Fibroblast of pulmonary artery (primary cell): ENCODE data around the gene PRTN3.

ENCODE experiments used
- DNase-seq: peaks from one replicate; pipeline ENCODE4 v3.0.0-alpha.2; 2010; ENCODE audit warnings: low read depth
- H3K4me3 ChIP-seq: replicated peaks from 2 replicates; pipeline ENCODE4 v1.5.1; 2011; ENCODE audit warnings: low read depth, mild to moderate bottlenecking, control low read depth, low read length, moderate library complexity
- TF ChIP-seq, protein P1 (sequence below): IDR thresholded peaks from 2 replicates; pipeline ENCODE4 v1.5.1; 2011; ENCODE audit warnings: mild to moderate bottlenecking, control low read depth, low read length, inconsistent platforms; ENCODE audit errors: missing control alignments

PRTN3 gene

DNA sequence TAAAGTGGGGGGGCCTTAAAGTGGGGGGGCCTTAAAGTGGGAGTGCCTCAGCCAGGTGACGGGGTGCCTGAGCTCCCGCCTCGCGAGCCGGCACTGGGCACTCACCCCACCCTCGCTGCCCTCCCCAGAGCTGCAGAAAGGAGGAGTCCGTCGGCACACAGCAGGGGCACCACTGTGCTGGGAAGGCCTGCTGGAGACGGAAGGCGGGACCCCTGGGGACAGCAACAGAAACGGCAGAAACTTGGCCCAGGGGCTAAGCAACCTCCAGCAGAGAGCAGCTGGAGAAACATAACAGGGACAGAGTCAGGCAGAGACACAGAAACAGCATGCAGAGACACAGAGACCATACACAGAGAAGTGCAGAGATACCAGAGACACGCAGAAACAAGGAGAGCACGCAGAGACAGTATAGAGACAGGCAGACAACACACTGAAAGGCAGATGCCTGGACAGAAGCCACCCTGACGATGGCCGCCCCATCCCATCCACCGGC is 26.5 kb downstream of the PRTN3 start:
- DNase-seq, result no peak
- no peak overlapping the region for H3K4me3 ChIP-seq
- TF ChIP-seq, protein P1, sequence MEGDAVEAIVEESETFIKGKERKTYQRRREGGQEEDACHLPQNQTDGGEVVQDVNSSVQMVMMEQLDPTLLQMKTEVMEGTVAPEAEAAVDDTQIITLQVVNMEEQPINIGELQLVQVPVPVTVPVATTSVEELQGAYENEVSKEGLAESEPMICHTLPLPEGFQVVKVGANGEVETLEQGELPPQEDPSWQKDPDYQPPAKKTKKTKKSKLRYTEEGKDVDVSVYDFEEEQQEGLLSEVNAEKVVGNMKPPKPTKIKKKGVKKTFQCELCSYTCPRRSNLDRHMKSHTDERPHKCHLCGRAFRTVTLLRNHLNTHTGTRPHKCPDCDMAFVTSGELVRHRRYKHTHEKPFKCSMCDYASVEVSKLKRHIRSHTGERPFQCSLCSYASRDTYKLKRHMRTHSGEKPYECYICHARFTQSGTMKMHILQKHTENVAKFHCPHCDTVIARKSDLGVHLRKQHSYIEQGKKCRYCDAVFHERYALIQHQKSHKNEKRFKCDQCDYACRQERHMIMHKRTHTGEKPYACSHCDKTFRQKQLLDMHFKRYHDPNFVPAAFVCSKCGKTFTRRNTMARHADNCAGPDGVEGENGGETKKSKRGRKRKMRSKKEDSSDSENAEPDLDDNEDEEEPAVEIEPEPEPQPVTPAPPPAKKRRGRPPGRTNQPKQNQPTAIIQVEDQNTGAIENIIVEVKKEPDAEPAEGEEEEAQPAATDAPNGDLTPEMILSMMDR, result no peak

DNA sequence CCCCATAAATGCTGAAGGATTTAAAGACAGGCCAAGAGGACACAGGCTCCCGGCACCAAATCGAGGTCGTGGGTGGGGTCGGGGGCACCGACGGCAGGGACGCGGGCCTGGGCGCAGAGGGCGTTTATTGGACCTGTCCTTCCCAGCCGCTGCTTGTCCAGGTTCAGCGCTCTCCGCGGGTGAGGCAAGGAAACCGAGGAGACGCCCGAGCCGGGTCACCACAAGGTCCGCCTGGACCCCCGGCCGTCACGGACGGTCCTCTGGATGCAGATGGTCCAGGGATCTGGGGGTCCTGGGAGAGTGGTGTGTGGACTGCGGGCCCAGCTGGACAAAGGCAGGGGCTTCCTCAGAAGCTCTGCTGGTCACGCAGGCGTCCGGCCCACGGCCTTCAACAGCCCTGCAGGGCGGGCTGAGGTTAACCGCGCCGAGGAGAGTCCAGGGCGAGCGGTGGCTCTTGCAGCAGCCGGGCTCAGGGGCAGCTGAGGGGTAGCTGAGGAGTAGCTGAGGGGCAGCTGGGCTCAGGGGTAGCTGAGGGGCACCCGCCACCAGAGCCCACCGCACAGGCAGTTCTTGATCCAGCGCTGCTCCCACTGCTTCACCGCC is 27.2 kb downstream of the PRTN3 start:
- no peak for DNase-seq
- TF ChIP-seq, protein P1, result no peak
- H3K4me3 ChIP-seq, result no peak overlapping the region

DNA sequence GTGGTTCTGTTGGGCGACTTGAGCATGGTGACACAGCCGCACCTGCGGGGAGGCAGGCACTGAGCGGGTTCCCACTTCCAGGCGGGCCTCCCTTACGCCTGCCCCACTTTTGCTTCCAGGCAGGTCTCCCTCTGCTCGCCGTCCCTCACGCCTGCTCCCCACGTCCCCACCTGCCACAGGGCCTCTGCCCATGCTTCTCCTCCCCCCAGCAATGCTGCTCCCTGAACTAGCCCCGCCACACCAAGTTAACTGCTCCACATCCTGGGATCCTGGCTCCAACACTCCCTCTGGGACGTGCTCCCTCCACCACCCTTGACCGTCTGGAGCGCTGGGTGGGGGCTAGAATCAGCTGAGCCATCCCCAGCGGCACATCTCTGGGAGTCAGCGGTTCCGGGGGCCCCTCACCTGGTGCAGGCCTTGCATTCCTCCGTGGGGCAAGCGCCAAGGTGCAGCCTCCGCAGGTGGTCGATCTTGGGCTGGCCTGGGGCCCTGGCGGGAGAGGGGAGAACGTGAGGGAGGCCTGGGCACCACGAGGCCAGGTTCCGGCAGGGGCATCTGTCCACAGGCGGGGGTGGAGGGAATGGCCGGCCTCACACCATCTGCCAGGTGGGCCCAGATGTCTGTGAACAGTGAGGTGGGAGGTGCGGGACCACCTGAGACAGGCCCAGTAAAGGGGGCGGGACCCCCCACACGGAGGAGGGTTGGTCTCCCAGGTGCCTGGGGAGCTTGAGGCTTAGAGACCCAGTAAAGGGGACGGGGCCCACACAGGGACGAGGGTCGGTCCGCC is 27.9 kb downstream of the PRTN3 start:
- TF ChIP-seq, protein P1, result no peak
- no peak overlapping the region for H3K4me3 ChIP-seq
- no peak for DNase-seq

DNA sequence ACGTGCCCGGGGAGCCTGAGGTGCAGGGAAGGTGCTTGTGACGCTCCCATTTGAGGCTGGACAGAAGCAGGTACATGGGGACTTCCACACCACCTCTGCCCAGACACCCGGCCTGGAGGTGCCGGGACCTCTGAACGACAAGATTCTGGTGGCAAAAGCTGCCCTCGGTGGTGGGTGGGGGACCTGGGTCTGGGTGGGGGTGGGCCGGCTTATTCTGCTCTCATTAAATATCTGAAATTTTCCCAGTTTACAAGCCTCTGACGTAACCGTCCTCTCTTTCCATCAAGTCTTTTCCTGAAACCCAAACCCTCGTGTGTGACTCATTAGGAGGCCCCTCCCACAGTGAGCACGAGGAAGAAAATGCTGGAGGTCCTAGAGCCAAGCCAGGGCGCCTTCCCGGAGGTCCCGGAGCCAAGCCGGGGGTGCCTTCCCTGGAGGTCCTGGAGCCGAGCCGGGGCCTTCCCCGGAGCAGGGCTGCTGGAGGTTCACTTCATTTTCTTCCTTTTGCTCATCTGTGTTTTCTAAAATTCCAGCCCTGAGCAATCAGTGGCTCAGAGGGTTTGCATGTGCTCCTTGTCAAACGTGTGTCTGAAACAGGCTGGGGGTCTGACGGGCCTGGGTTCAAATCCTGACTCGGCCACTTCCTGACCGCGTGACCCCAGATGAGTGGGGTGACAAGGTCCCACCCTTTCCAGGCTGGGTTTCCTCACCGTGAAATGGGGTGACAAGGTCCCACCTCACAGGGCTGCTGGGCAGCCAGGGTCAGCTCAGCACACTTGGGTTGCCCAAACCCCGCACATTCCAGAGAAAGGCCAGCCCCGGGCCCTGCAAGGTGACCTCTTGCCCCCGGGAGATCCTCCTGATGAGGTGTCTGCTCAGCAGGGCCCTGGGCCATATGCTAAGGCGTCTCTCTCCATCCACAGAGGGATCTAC is 28.7 kb downstream of the PRTN3 start:
- no peak overlapping the region for H3K4me3 ChIP-seq
- TF ChIP-seq, protein P1, result no peak
- DNase-seq, result peak; percentile 89

DNA sequence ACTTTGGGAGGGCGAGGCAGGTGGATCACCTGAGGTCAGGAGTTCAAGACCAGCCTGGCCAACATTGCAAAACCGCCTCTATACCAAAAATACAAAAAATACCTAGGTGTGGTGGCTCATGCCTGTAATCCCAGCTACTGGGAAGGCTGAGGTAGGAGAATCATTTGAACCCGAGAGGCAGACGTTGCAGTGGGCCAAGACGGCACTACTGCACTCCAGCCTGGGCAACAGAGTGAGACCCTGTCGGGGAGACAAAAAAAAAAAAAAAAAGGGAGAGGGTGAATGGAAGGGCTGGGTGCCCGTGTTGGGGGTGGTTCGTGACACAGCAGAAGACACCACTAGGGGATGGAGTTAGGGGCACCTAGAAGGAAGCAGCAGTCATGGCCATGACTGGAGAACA is 29.5 kb downstream of the PRTN3 start:
- no peak overlapping the region for H3K4me3 ChIP-seq
- no peak for DNase-seq
- TF ChIP-seq, protein P1, result no peak

DNA sequence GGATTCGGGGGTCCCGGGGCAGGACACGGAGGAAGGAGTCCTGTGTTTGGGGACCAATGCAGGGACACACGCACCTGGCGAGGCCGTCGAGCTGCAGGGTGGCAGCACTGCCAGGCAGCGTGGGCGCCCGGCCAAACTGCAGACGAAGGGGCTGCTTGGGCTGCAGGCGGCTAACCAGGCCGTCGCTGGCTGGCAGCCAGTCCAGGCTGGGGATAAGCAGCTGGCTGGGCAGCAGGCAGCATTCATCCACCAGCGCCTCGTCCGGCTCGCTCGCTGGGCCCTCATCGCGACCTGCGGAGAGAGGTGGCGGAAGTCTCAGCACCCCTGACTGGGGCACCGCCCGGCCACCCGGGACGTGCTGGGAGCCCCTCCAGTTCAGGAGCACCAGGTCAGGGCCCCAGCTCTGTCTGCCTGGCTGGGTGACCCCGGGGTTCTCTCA is 30.2 kb downstream of the PRTN3 start:
- TF ChIP-seq, protein P1, result no peak
- DNase-seq, result no peak
- H3K4me3 ChIP-seq, result no peak overlapping the region
